Natural killer cell treated with Interleukin-12 subunit alpha and Interleukin-12 subunit beta and Interleukin-15 and Interleukin-18, amount 100 ng/mL, for 72 hours (primary cell): ENCODE data around the gene TRAF1. TPM values are rescaled to one million over a fixed set of nuclear protein-coding genes. Genes with fewer than 3 reads are reported as not detected.
"Not testable (repeated sequence)": the region's sequence is repeated elsewhere in the genome, so short reads cannot be mapped to it uniquely, and the experiment has no call there.

Source experiments
- ATAC-seq, 2 donors: fragments of 150-1000 bp; cut with Tn5 transposase in 1 of 2; sonication (Bioruptor Pico), chemical (Tn5 transposase) in 1 of 2; 2 replicates each; pipeline ENCODE4 v1.10.0; 2021
- DNase-seq: peaks from one replicate; pipeline ENCODE4 v3.0.0; 2022; ENCODE audit warnings: low spot score
- H3K27ac Mint-ChIP-seq, 2 donors: 1 replicate in 1 of 2; 2 replicates in 1 of 2; pipeline ENCODE4 v1.8.0; 2022; ENCODE audit warnings: mixed read lengths in 2 of 2, mild to moderate bottlenecking in 1 of 2, moderate library complexity in 1 of 2
- H3K27me3 Mint-ChIP-seq, 2 donors: 1 replicate in 1 of 2; 2 replicates in 1 of 2; pipeline ENCODE4 v1.8.0; 2022; ENCODE audit warnings: mixed read lengths in 2 of 2
- H3K36me3 Mint-ChIP-seq: one replicate; pipeline ENCODE4 v1.8.0; 2022; ENCODE audit warnings: mixed read lengths
- H3K4me1 Mint-ChIP-seq, 2 donors: 1 replicate in 1 of 2; 2 replicates in 1 of 2; pipeline ENCODE4 v1.8.0; 2022; ENCODE audit warnings: low read depth in 2 of 2, mixed read lengths in 2 of 2, mild to moderate bottlenecking in 1 of 2
- H3K4me3 Mint-ChIP-seq: one replicate; pipeline ENCODE4 v1.8.0; 2022; ENCODE audit warnings: mixed read lengths
- H3K9me3 Mint-ChIP-seq: 2 replicates; pipeline ENCODE4 v1.8.0; 2022; ENCODE audit warnings: mixed read lengths
- total RNA-seq, 2 donors: library from RNA; stranded (reverse); gene quantifications; one replicate each; pipeline ENCODE4 v1.2.3, GENCODE V29; 2022

Gene TRAF1
- 100 to 1,000 TPM; 145 to 375 TPM for total RNA-seq

- H3K4me1 Mint-ChIP-seq: peaks cover 70 to 87% of the 10 kb centered on the region in 2 donors
- peaks cover 21% of the 10 kb centered on the region for H3K36me3 Mint-ChIP-seq
- H3K27me3 Mint-ChIP-seq: no peaks in the 10 kb centered on the region
- H3K4me3 Mint-ChIP-seq: peak within 1 kb of the TSS; percentile 99
- no peaks in the 10 kb centered on the region for H3K9me3 Mint-ChIP-seq
- ATAC-seq (peak; percentile 44 to 54), DNase-seq (peak; percentile 81)
- H3K27ac Mint-ChIP-seq: peak within 1 kb of the TSS; percentile 97 to 98
Observed at GRCh38 chr9:120926397-120926928, at the start of gene TRAF1. Gene TRAF1, minus strand, starts transcription at chr9:120926796. Its CDS starts 721 bp downstream, at chr9:120926075.

- H3K9me3 Mint-ChIP-seq: no peaks in the 10 kb centered on the region
- no peaks in the 10 kb centered on the region for H3K27me3 Mint-ChIP-seq
- peaks cover 7 to 9% of the 10 kb centered on the region in 2 donors for H3K4me1 Mint-ChIP-seq
- H3K4me3 Mint-ChIP-seq: no peak overlapping the region
- H3K27ac Mint-ChIP-seq: peak overlapping the region in 1 of 2 donors; percentile 6
- DNase-seq: no peak
- no peaks in the 10 kb centered on the region for H3K36me3 Mint-ChIP-seq
- no peak for ATAC-seq
Observed at GRCh38 chr9:120974921-120975320, 48.3 kb upstream of the TRAF1 start.

GRCh38 chr9:120974181-120974580, 47.6 kb upstream of the TRAF1 start:
- Mint-ChIP-seq H3K4me3 (no peak overlapping the region), H3K4me1 (peaks cover 7 to 9% of the 10 kb centered on the region in 2 donors), H3K9me3 (no peaks in the 10 kb centered on the region), H3K27ac (peak overlapping the region in 1 of 2 donors; percentile 6), H3K36me3 (no peaks in the 10 kb centered on the region), H3K27me3 (no peaks in the 10 kb centered on the region)
- ATAC-seq (no peak), DNase-seq (no peak)

GRCh38 chr9:120971938-120972337, 45.3 kb upstream of the TRAF1 start:
- Mint-ChIP-seq H3K9me3 (no peaks in the 10 kb centered on the region), H3K4me3 (no peak overlapping the region), H3K36me3 (no peaks in the 10 kb centered on the region), H3K27me3 (no peaks in the 10 kb centered on the region), H3K4me1 (peaks cover 7 to 9% of the 10 kb centered on the region in 2 donors), H3K27ac (peak overlapping the region in 1 of 2 donors; percentile 24)
- no peak for DNase-seq
- no peak for ATAC-seq

- not testable (repeated sequence) for H3K27me3 Mint-ChIP-seq, DNase-seq, ATAC-seq, H3K36me3 Mint-ChIP-seq, H3K4me1 Mint-ChIP-seq, H3K4me3 Mint-ChIP-seq, H3K9me3 Mint-ChIP-seq, H3K27ac Mint-ChIP-seq
Observed at GRCh38 chr9:120971471-120971870, 44.9 kb upstream of the TRAF1 start.

- ATAC-seq (no peak), DNase-seq (no peak)
- no peak overlapping the region for H3K27ac Mint-ChIP-seq
- H3K4me1 Mint-ChIP-seq: peaks cover 5 to 8% of the 10 kb centered on the region in 2 donors
- no peaks in the 10 kb centered on the region for H3K9me3 Mint-ChIP-seq
- no peaks in the 10 kb centered on the region for H3K36me3 Mint-ChIP-seq
- no peak overlapping the region for H3K4me3 Mint-ChIP-seq
- H3K27me3 Mint-ChIP-seq: peaks cover 4 to 8% of the 10 kb centered on the region in 2 donors
Observed at GRCh38 chr9:120970244-120970643, 43.6 kb upstream of the TRAF1 start.

- Mint-ChIP-seq H3K27ac (no peak overlapping the region), H3K4me3 (no peak overlapping the region), H3K9me3 (no peaks in the 10 kb centered on the region), H3K27me3 (peaks cover 4 to 8% of the 10 kb centered on the region in 2 donors), H3K4me1 (no peaks in the 10 kb centered on the region), H3K36me3 (no peaks in the 10 kb centered on the region)
- DNase-seq (no peak), ATAC-seq (no peak)
Observed at GRCh38 chr9:120966013-120966369, 39.4 kb upstream of the TRAF1 start.

- no peak overlapping the region for H3K27ac Mint-ChIP-seq
- H3K4me3 Mint-ChIP-seq: no peak overlapping the region
- no peaks in the 10 kb centered on the region for H3K36me3 Mint-ChIP-seq
- no peaks in the 10 kb centered on the region for H3K9me3 Mint-ChIP-seq
- no peak for DNase-seq
- ATAC-seq: no peak
- H3K4me1 Mint-ChIP-seq: no peaks in the 10 kb centered on the region
- peaks cover 4 to 8% of the 10 kb centered on the region in 2 donors for H3K27me3 Mint-ChIP-seq
Observed at GRCh38 chr9:120965344-120966012, 38.9 kb upstream of the TRAF1 start.

GRCh38 chr9:120961936-120962335, 35.3 kb upstream of the TRAF1 start:
- peaks cover 4 to 8% of the 10 kb centered on the region in 2 donors for H3K27me3 Mint-ChIP-seq
- H3K4me3 Mint-ChIP-seq: no peak overlapping the region
- no peak for ATAC-seq
- H3K36me3 Mint-ChIP-seq: no peaks in the 10 kb centered on the region
- no peaks in the 10 kb centered on the region for H3K9me3 Mint-ChIP-seq
- no peaks in the 10 kb centered on the region for H3K4me1 Mint-ChIP-seq
- DNase-seq: no peak
- no peak overlapping the region for H3K27ac Mint-ChIP-seq

GRCh38 chr9:120960001-120960400, 33.4 kb upstream of the TRAF1 start:
- no peak for DNase-seq
- H3K4me3 Mint-ChIP-seq: no peak overlapping the region
- H3K27ac Mint-ChIP-seq: no peak overlapping the region
- no peaks in the 10 kb centered on the region for H3K4me1 Mint-ChIP-seq
- no peaks in the 10 kb centered on the region for H3K27me3 Mint-ChIP-seq
- ATAC-seq: no peak
- H3K36me3 Mint-ChIP-seq: no peaks in the 10 kb centered on the region
- H3K9me3 Mint-ChIP-seq: no peaks in the 10 kb centered on the region

- DNase-seq (no peak), ATAC-seq (no peak)
- H3K4me1 Mint-ChIP-seq: no peaks in the 10 kb centered on the region
- H3K27me3 Mint-ChIP-seq: no peaks in the 10 kb centered on the region
- no peaks in the 10 kb centered on the region for H3K36me3 Mint-ChIP-seq
- H3K27ac Mint-ChIP-seq: no peak overlapping the region
- no peaks in the 10 kb centered on the region for H3K9me3 Mint-ChIP-seq
- H3K4me3 Mint-ChIP-seq: no peak overlapping the region
Observed at GRCh38 chr9:120956862-120957261, 30.3 kb upstream of the TRAF1 start.

GRCh38 chr9:120951960-120952618, 25.5 kb upstream of the TRAF1 start:
- Mint-ChIP-seq H3K9me3 (no peaks in the 10 kb centered on the region), H3K27me3 (no peaks in the 10 kb centered on the region), H3K4me3 (no peak overlapping the region), H3K4me1 (no peaks in the 10 kb centered on the region), H3K36me3 (no peaks in the 10 kb centered on the region), H3K27ac (no peak overlapping the region)
- DNase-seq (no peak), ATAC-seq (no peak)

- no peak overlapping the region for H3K4me3 Mint-ChIP-seq
- no peak overlapping the region for H3K27ac Mint-ChIP-seq
- ATAC-seq (no peak), DNase-seq (no peak)
- no peaks in the 10 kb centered on the region for H3K27me3 Mint-ChIP-seq
- H3K4me1 Mint-ChIP-seq: peaks cover 4 to 5% of the 10 kb centered on the region in 2 donors
- no peaks in the 10 kb centered on the region for H3K9me3 Mint-ChIP-seq
- no peaks in the 10 kb centered on the region for H3K36me3 Mint-ChIP-seq
Observed at GRCh38 chr9:120950421-120951388, 24.1 kb upstream of the TRAF1 start.
